Breast epithelium (tissue), 4 donors: ENCODE measurements around the gene ANKS3. TPM values are rescaled to one million over a fixed set of nuclear protein-coding genes. Genes with fewer than 3 reads are reported as not detected.

Experiments
- DNase-seq, 2 donors: peaks; one replicate each; pipeline ENCODE4 v3.0.0-alpha.2; 2019; ENCODE audit warnings: low spot score in 2 of 2
- H3K27ac ChIP-seq, 2 donors: fragments of 200-600 bp; sonication (generic) in 1 of 2; one replicate each; pipeline ENCODE4 v1.5.1; 2016 to 2019; ENCODE audit warnings: mild to moderate bottlenecking in 1 of 2
- H3K27me3 ChIP-seq, 2 donors: fragments of 200-600 bp; sonication (generic) in 1 of 2; one replicate each; pipeline versions ENCODE4 v1.5.1 to v1.6.0; 2017 to 2019; ENCODE audit warnings: control low read depth in 1 of 2, mild to moderate bottlenecking in 1 of 2
- H3K36me3 ChIP-seq: fragments of 200-600 bp; one replicate; pipeline ENCODE4 v1.5.1; 2019
- H3K4me1 ChIP-seq, 2 donors: fragments of 200-600 bp; sonication (generic); one replicate each; pipeline ENCODE4 v1.5.1; 2016 to 2019; ENCODE audit warnings: control low read depth in 1 of 2
- H3K4me3 ChIP-seq, 3 donors: fragments of 200-600 bp; sonication (generic); 1 replicate in 2 of 3; 2 replicates in 1 of 3; pipeline ENCODE4 v1.5.1; 2016 to 2019; ENCODE audit warnings: mild to moderate bottlenecking in 3 of 3, moderate library complexity in 2 of 3
- H3K9me3 ChIP-seq, 2 donors: fragments of 200-600 bp; sonication (generic) in 1 of 2; one replicate each; pipeline ENCODE4 v1.5.1; 2016 to 2019; ENCODE audit warnings: control low read depth in 1 of 2
- CTCF ChIP-seq, 3 donors: fragments of 450-650 bp; IDR thresholded peaks; one replicate each; pipeline ENCODE4 v1.5.1; 2016 to 2017; ENCODE audit warnings: antibody characterized with exemption in 3 of 3, mild to moderate bottlenecking in 3 of 3, moderate library complexity in 3 of 3
- POLR2A ChIP-seq: fragments of 450-650 bp; IDR thresholded peaks from one replicate; pipeline ENCODE4 v1.6.1; 2016; ENCODE audit warnings: antibody characterized with exemption, mild to moderate bottlenecking, moderate library complexity
- POLR2AphosphoS5 ChIP-seq, 3 donors: sonication (generic); formaldehyde crosslinking; IDR thresholded peaks; one replicate each; pipeline ENCODE4 v1.6.1; 2017; ENCODE audit warnings: antibody characterized with exemption in 3 of 3
- intact Hi-C: fragments of 100-400 bp; cut with DNase I; formaldehyde crosslinking; loops from one replicate; pipeline ENCODE4 v1.15.1; 2023; ENCODE audit warnings: low total_unique reads
- total RNA-seq, 3 donors: library from RNA; depleted of rRNA; stranded (reverse); fragments of >200 nt; gene quantifications; one replicate each; pipeline ENCODE4 v1.1.0, GENCODE V29; 2016

ANKS3 gene
- total RNA-seq, 3 donors from 2014 or later: 12.6 to 33.1 (median 23.6) TPM

- H3K27me3 ChIP-seq: no peaks in the 10 kb centered on the region
- H3K9me3 ChIP-seq: no peaks in the 10 kb centered on the region
- no peak for TF ChIP-seq CTCF (IDR thresholded peaks at IDR 0.05)
- no peak for TF ChIP-seq POLR2AphosphoS5 (IDR thresholded peaks at IDR 0.05)
- no peak for TF ChIP-seq POLR2A
- DNase-seq: no peak
- intact Hi-C loops: no loop called here
- H3K4me3 ChIP-seq: no peak overlapping the region
- H3K36me3 ChIP-seq: no peaks in the 10 kb centered on the region
- H3K27ac ChIP-seq: no peak overlapping the region
- H3K4me1 ChIP-seq: peaks cover 13 to 20% of the 10 kb centered on the region in 2 donors
Measured at GRCh38 chr16:4698321-4699045, 35.6 kb downstream of the ANKS3 start.

- Histone ChIP-seq H3K9me3 (no peaks in the 10 kb centered on the region), H3K36me3 (no peaks in the 10 kb centered on the region), H3K4me3 (no peak overlapping the region), H3K27me3 (no peaks in the 10 kb centered on the region), H3K27ac (no peak overlapping the region), H3K4me1 (peaks cover 13 to 20% of the 10 kb centered on the region in 2 donors)
- no peak for DNase-seq
- intact Hi-C loops: no loop called here
- TF ChIP-seq POLR2A (no peak), CTCF (IDR thresholded peaks at IDR 0.05) (no peak), POLR2AphosphoS5 (IDR thresholded peaks at IDR 0.05) (no peak)
Measured at GRCh38 chr16:4697848-4698291, 36.2 kb downstream of the ANKS3 start.

GRCh38 chr16:4696905-4697847 is 36.9 kb downstream of the ANKS3 start:
- H3K9me3 ChIP-seq: no peaks in the 10 kb centered on the region
- H3K36me3 ChIP-seq: no peaks in the 10 kb centered on the region
- H3K4me3 ChIP-seq: no peak overlapping the region
- intact Hi-C loops: no loop called here
- no peak for DNase-seq
- no peaks in the 10 kb centered on the region for H3K27me3 ChIP-seq
- peak overlapping the region; percentile 13 to 96 for H3K27ac ChIP-seq
- no peak for TF ChIP-seq CTCF (IDR thresholded peaks at IDR 0.05)
- peaks cover 13 to 20% of the 10 kb centered on the region in 2 donors for H3K4me1 ChIP-seq

DNA sequence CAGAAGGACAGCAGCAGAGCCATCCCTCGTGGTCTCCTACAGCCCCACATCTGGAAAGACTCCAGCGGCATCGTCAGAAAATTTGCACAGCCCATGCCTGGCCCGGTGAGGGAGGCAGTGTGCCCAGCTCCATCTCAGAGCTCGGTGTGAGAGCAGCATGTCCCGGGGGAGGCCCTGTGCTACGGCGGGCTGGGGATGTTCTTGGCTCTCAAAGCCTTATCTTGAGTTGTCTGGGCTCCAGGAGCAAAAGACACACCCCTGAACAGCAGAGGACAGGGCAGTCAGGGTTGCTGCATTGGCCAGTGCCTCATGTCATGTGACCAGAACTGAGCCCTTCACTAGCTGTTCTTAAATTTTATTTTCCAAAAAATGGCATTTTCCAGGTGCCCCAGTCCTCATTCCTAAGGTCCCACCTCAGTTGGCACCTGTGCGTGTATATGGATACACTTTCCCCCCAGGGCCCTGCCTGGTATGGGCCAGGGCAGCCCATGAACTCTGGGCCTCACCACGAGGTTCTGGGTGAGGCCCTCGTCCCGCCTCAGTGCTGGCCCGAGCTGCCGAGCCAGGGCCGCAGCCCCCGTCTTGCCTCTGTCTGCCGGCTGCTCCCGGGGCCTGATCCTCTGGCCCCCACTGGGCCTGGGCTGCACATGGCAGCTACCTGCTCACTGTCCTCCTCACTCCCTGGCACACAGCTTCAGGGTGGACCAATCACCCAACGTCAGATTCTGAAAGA is 37.7 kb downstream of the ANKS3 start:
- TF ChIP-seq CTCF (IDR thresholded peaks at IDR 0.05): no peak
- no peak for DNase-seq
- Histone ChIP-seq H3K27ac (peak overlapping the region; percentile 82 to 96), H3K4me3 (no peak overlapping the region), H3K4me1 (peaks cover 13 to 20% of the 10 kb centered on the region in 2 donors), H3K9me3 (no peaks in the 10 kb centered on the region), H3K36me3 (no peaks in the 10 kb centered on the region), H3K27me3 (no peaks in the 10 kb centered on the region)
- intact Hi-C loops: no loop called here
